BE2C (cell line): ENCODE measurements around the gene SMIM15.
A peak's percentile ranks its signal among the peaks of the same experiment; 100 is the strongest.

Experiments used
- DNase-seq: peaks from one replicate; pipeline ENCODE4 v3.0.0-alpha.2; 2020
- H3K27me3 ChIP-seq: fragments of 250-450 bp; sonication (Bioruptor Pico); 2 replicates; pipeline ENCODE4 v1.5.1; 2020; ENCODE audit warnings: mild to moderate bottlenecking
- H3K36me3 ChIP-seq: fragments of 250-450 bp; sonication (Bioruptor Pico); 2 replicates; pipeline ENCODE4 v1.5.1; 2020; ENCODE audit warnings: mild to moderate bottlenecking
- H3K4me1 ChIP-seq: fragments of 250-450 bp; sonication (Bioruptor Pico); 2 replicates; pipeline ENCODE4 v1.5.1; 2020
- H3K4me3 ChIP-seq: 2 replicates; pipeline ENCODE4 v1.5.1; 2011; ENCODE audit warnings: low read depth, low read length
- H3K9me3 ChIP-seq: fragments of 250-450 bp; sonication (Bioruptor Pico); 2 replicates; pipeline ENCODE4 v1.5.1; 2020
- CTCF ChIP-seq: IDR thresholded peaks from 2 replicates; pipeline ENCODE4 v1.5.1; 2012; ENCODE audit warnings: mild to moderate bottlenecking, low read depth, low read length

Gene SMIM15

GRCh38 chr5:61163905-61164304 is 1.6 kb upstream of the SMIM15 start:
- no peak for DNase-seq
- no peaks in the 10 kb centered on the region for H3K27me3 ChIP-seq
- TF ChIP-seq CTCF = no peak
- peak overlapping the region; percentile 70; the same call in 1 of the 2 replicates for H3K4me3 ChIP-seq
- H3K36me3 ChIP-seq = peaks cover 17% of the 10 kb centered on the region
- H3K9me3 ChIP-seq = no peaks in the 10 kb centered on the region
- no peaks in the 10 kb centered on the region; the same call in 1 of the 2 replicates for H3K4me1 ChIP-seq

- DNase-seq = peak; percentile 24
- Histone ChIP-seq H3K9me3 (no peaks in the 10 kb centered on the region), H3K27me3 (no peaks in the 10 kb centered on the region), H3K4me3 (peak overlapping the region; percentile 70), H3K4me1 (no peaks in the 10 kb centered on the region; the same call in 1 of the 2 replicates), H3K36me3 (peaks cover 20% of the 10 kb centered on the region)
- no peak for TF ChIP-seq CTCF
These were observed 732 bp upstream of the SMIM15 start for GRCh38 chr5:61162832-61163567.

GRCh38 chr5:61160497-61160896 is 1.8 kb downstream of the SMIM15 start:
- Histone ChIP-seq H3K4me1 (no peaks in the 10 kb centered on the region; the same call in 1 of the 2 replicates), H3K4me3 (peak overlapping the region; percentile 70; the same call in 1 of the 2 replicates), H3K9me3 (no peaks in the 10 kb centered on the region), H3K36me3 (peaks cover 29% of the 10 kb centered on the region), H3K27me3 (no peaks in the 10 kb centered on the region)
- no peak for DNase-seq
- TF ChIP-seq CTCF = no peak

GRCh38 chr5:61159836-61160235 is 2.4 kb downstream of the SMIM15 start:
- no peak for TF ChIP-seq CTCF
- H3K4me1 ChIP-seq = no peaks in the 10 kb centered on the region; the same call in 1 of the 2 replicates
- no peaks in the 10 kb centered on the region for H3K9me3 ChIP-seq
- peaks cover 29% of the 10 kb centered on the region for H3K36me3 ChIP-seq
- no peak for DNase-seq
- no peaks in the 10 kb centered on the region for H3K27me3 ChIP-seq
- H3K4me3 ChIP-seq = no peak overlapping the region

GRCh38 chr5:61159070-61159469 is 3.2 kb downstream of the SMIM15 start:
- no peak overlapping the region for H3K4me3 ChIP-seq
- no peak for DNase-seq
- no peak for TF ChIP-seq CTCF
- no peaks in the 10 kb centered on the region for H3K9me3 ChIP-seq
- H3K27me3 ChIP-seq = no peaks in the 10 kb centered on the region
- H3K4me1 ChIP-seq = no peaks in the 10 kb centered on the region; the same call in 1 of the 2 replicates
- peaks cover 29% of the 10 kb centered on the region for H3K36me3 ChIP-seq

GRCh38 chr5:61151893-61152292 is 10.4 kb downstream of the SMIM15 start:
- no peak for TF ChIP-seq CTCF
- no peaks in the 10 kb centered on the region for H3K27me3 ChIP-seq

More at GRCh38 chr5:61151893-61152292, 10.4 kb downstream of the SMIM15 start:
- no peak for DNase-seq
- H3K36me3 ChIP-seq = no peaks in the 10 kb centered on the region; the same call in 1 of the 2 replicates
- no peak overlapping the region for H3K4me3 ChIP-seq
- no peaks in the 10 kb centered on the region for H3K4me1 ChIP-seq
- H3K9me3 ChIP-seq = no peaks in the 10 kb centered on the region
